Measurements from ENCODE around the gene MRPL34.

GRCh38 chr19:17336872-17337674 lies 31.4 kb downstream of the MRPL34 start, which contains the start of gene GTPBP3:
- TF ChIP-seq CTCF (IDR thresholded peaks at IDR 0.05 in 4 of 5, conservative IDR thresholded peaks at IDR 0.05 in 1 of 5) = no peak
- peak in 1 of 2 donors; percentile 26 for TF ChIP-seq POLR2A (IDR thresholded peaks at IDR 0.05)
